ENCODE measurements around the gene PIK3R4. TPM values are rescaled to one million over a fixed set of nuclear protein-coding genes. Genes with fewer than 3 reads are reported as not detected.

PIK3R4 gene
- total and polyA plus RNA-seq, 7 donors: 11.0 to 20.3 (median 14.1) TPM

GRCh38 chr3:130669740-130670139 lies 76.9 kb downstream of the PIK3R4 start:
- Histone ChIP-seq H3K4me1 (no peaks in the 10 kb centered on the region), H3K27me3 (ENCODE audit: insufficient read depth in 3 of 3, low read length in 2 of 3) (no peaks in the 10 kb centered on the region), H3K9me3 (no peaks in the 10 kb centered on the region), H3K27ac (no peak overlapping the region), H3K4me3 (no peak overlapping the region), H3K36me3 (ENCODE audit: insufficient read depth in 1 of 2, low read depth in 1 of 2) (peaks cover 4 to 33% of the 10 kb centered on the region in 2 donors)
- DNase-seq: no peak
- no peak for ATAC-seq
- TF ChIP-seq, protein P1, sequence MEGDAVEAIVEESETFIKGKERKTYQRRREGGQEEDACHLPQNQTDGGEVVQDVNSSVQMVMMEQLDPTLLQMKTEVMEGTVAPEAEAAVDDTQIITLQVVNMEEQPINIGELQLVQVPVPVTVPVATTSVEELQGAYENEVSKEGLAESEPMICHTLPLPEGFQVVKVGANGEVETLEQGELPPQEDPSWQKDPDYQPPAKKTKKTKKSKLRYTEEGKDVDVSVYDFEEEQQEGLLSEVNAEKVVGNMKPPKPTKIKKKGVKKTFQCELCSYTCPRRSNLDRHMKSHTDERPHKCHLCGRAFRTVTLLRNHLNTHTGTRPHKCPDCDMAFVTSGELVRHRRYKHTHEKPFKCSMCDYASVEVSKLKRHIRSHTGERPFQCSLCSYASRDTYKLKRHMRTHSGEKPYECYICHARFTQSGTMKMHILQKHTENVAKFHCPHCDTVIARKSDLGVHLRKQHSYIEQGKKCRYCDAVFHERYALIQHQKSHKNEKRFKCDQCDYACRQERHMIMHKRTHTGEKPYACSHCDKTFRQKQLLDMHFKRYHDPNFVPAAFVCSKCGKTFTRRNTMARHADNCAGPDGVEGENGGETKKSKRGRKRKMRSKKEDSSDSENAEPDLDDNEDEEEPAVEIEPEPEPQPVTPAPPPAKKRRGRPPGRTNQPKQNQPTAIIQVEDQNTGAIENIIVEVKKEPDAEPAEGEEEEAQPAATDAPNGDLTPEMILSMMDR (IDR thresholded peaks at IDR 0.05): no peak
- 95 to 97% (median 96%) methylated on average over 2 of the region's 2 CpGs for WGBS, 3 donors
- intact Hi-C loops (cut with DNase I): no loop called here

DNA sequence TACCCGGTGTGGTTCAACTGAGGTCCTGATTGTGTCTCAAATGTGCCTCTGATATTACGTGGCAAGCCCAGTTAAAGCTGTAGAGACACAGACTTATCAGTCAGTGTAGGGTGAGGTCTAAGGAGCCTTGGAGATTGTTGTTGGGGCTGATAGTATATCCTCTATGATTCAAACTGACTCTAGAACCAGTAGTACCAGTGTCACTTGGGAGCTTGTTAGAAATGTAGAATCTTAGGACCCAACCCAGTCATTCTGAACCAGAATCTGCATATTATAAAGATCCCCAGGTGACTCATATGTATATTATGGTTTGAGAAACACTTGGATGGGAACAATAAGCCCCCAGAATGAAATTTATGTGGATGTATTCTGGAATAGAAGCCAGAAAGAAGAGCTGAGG lies 83.5 kb downstream of the PIK3R4 start:
- no peak overlapping the region for H3K4me3 ChIP-seq
- no peak for ATAC-seq
- intact Hi-C loops (cut with DNase I): no loop called here
- peaks cover 8% of the 10 kb centered on the region for H3K4me1 ChIP-seq
- no peaks in the 10 kb centered on the region for H3K9me3 ChIP-seq
- DNase-seq: no peak
- peaks cover 0 to 3% of the 10 kb centered on the region in 2 donors for H3K36me3 ChIP-seq (ENCODE audit: insufficient read depth in 1 of 2, low read depth in 1 of 2)
- H3K27ac ChIP-seq: no peak overlapping the region
- no peaks in the 10 kb centered on the region for H3K27me3 ChIP-seq (ENCODE audit: insufficient read depth in 3 of 3, low read length in 2 of 3)
- WGBS, 3 donors: 41 to 55% (median 42%) methylated on average over 2 of the region's 2 CpGs
- TF ChIP-seq, protein P1 (IDR thresholded peaks at IDR 0.05): no peak

GRCh38 chr3:130662501-130662996 lies 84.1 kb downstream of the PIK3R4 start:
- TF ChIP-seq, protein P1 (IDR thresholded peaks at IDR 0.05): no peak
- H3K27me3 ChIP-seq (ENCODE audit: insufficient read depth in 3 of 3, low read length in 2 of 3): no peaks in the 10 kb centered on the region
- ATAC-seq: peak in 1 of 4 donors; percentile 40
- H3K4me1 ChIP-seq: peaks cover 8% of the 10 kb centered on the region
- H3K9me3 ChIP-seq: no peaks in the 10 kb centered on the region
- intact Hi-C loops (cut with DNase I): no loop called here
- H3K4me3 ChIP-seq: no peak overlapping the region
- no peak overlapping the region for H3K27ac ChIP-seq
- H3K36me3 ChIP-seq (ENCODE audit: insufficient read depth in 1 of 2, low read depth in 1 of 2): peaks cover 0 to 4% of the 10 kb centered on the region in 2 donors
- DNase-seq: no peak
- 17 to 22% (median 21%) methylated on average over 1 of the region's 1 CpG for WGBS, 3 donors

- TF ChIP-seq, protein P1 (IDR thresholded peaks at IDR 0.05): no peak
- H3K4me3 ChIP-seq: no peak overlapping the region
- H3K9me3 ChIP-seq: no peaks in the 10 kb centered on the region
- H3K4me1 ChIP-seq: peaks cover 8% of the 10 kb centered on the region
- no peaks in the 10 kb centered on the region for H3K27me3 ChIP-seq (ENCODE audit: insufficient read depth in 3 of 3, low read length in 2 of 3)
- no peak overlapping the region for H3K27ac ChIP-seq
- 54 to 62% (median 60%) methylated on average over 7 of the region's 7 CpGs for WGBS, 3 donors
- ATAC-seq (peak; percentile 43 to 51 (median 46)), DNase-seq (no peak)
- intact Hi-C loops (cut with DNase I): no loop called here
- H3K36me3 ChIP-seq (ENCODE audit: insufficient read depth in 1 of 2, low read depth in 1 of 2): peaks cover 0 to 4% of the 10 kb centered on the region in 2 donors
Observed at GRCh38 chr3:130661140-130661891, 85.3 kb downstream of the PIK3R4 start.

Data from psoas muscle (tissue), 8 donors.